Right atrium auricular region (tissue), 2 donors: ENCODE results near the gene GMNN. TPM values are rescaled to one million over a fixed set of nuclear protein-coding genes. Genes with fewer than 3 reads are reported as not detected.

Experiments used
- DNase-seq: peaks from one replicate; pipeline ENCODE4 v3.0.0-alpha.2; 2019; ENCODE audit warnings: low spot score
- H3K27ac ChIP-seq, 2 donors: fragments of 200-600 bp; sonication (generic); 1 replicate in 1 of 2; 2 replicates in 1 of 2; pipeline ENCODE4 v1.5.1; 2016 to 2019
- H3K27me3 ChIP-seq, 2 donors: fragments of 200-600 bp; sonication (generic); one replicate each; pipeline versions ENCODE4 v1.5.1 to v1.6.0; 2017 to 2019
- H3K36me3 ChIP-seq: fragments of 200-600 bp; sonication (generic); one replicate; pipeline ENCODE4 v1.5.1; 2016
- H3K4me1 ChIP-seq, 2 donors: fragments of 200-600 bp; sonication (generic); one replicate each; pipeline versions ENCODE4 v1.5.1 to v1.6.0; 2017 to 2019
- H3K4me3 ChIP-seq, 2 donors: fragments of 200-600 bp; sonication (generic); 1 replicate in 1 of 2; 2 replicates in 1 of 2; pipeline ENCODE4 v1.5.1; 2017 to 2019; ENCODE audit warnings: mild to moderate bottlenecking in 1 of 2, moderate library complexity in 1 of 2
- H3K9me3 ChIP-seq, 2 donors: fragments of 200-600 bp; sonication (generic); one replicate each; pipeline ENCODE4 v1.5.1; 2019
- total RNA-seq, 2 donors: library from RNA; depleted of rRNA; stranded (reverse); fragments of >200 nt; gene quantifications; one replicate each; pipeline ENCODE4 v1.1.0, GENCODE V29; 2016
- TF ChIP-seq, protein P1 (sequence below), 2 donors: fragments of 200-600 bp; sonication (generic); IDR thresholded peaks; one replicate each; pipeline ENCODE4 v1.5.1; 2019; ENCODE audit warnings: antibody characterized with exemption in 2 of 2

GMNN gene
- total RNA-seq, 2 donors from 2014 or later, result 4.0 to 4.2 TPM

DNA sequence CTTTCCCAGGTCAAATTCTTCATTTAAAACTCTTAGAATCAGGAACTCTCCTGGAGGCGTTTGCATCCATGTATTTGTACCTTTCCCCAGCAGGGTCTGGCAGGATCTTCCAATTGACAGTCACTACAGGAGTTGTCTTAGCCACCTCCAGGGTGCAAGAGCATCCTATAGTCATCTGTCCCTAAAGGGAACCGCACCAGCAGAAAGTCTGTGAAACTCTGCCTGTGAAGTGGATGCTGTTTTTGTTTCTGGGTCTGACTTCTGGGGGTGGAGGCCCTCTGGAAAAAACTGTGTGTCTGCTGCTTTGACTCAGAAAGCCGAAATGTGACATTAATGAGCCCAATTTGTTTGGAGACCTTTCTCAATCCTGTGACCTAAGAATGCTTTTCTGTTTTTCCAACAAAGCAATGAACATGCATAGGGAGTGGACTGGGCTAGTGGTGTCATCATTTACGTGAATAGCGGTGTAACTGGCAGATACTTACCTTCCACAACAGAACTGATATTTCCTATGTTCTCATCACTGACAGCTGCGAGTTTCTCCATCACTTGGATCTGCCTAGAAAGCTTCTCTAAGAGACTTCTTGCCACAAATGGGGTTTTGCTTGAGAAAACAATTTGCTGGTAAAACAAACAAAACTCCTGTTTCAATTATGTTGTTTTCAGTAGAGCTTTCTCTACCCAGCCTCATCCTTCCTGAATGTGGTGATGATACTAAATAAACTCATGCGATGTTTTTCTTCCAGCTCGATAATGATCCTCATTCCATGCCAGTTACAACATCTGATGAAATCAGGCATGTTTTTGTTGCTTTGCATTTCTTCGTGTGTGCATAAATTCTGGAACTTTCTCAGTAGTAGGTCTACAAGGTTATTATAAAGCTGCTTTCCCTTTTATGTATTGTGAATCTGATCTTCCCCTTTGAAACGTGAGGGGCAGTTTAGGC, 57.3 kb downstream of the GMNN start:
- H3K4me3 ChIP-seq, result no peak overlapping the region
- no peaks in the 10 kb centered on the region for H3K4me1 ChIP-seq
- no peaks in the 10 kb centered on the region for H3K9me3 ChIP-seq
- no peaks in the 10 kb centered on the region for H3K36me3 ChIP-seq
- no peak overlapping the region for H3K27ac ChIP-seq
- DNase-seq, result no peak
- H3K27me3 ChIP-seq, result no peaks in the 10 kb centered on the region
- TF ChIP-seq, protein P1, sequence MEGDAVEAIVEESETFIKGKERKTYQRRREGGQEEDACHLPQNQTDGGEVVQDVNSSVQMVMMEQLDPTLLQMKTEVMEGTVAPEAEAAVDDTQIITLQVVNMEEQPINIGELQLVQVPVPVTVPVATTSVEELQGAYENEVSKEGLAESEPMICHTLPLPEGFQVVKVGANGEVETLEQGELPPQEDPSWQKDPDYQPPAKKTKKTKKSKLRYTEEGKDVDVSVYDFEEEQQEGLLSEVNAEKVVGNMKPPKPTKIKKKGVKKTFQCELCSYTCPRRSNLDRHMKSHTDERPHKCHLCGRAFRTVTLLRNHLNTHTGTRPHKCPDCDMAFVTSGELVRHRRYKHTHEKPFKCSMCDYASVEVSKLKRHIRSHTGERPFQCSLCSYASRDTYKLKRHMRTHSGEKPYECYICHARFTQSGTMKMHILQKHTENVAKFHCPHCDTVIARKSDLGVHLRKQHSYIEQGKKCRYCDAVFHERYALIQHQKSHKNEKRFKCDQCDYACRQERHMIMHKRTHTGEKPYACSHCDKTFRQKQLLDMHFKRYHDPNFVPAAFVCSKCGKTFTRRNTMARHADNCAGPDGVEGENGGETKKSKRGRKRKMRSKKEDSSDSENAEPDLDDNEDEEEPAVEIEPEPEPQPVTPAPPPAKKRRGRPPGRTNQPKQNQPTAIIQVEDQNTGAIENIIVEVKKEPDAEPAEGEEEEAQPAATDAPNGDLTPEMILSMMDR (IDR thresholded peaks at IDR 0.05), result no peak

DNA sequence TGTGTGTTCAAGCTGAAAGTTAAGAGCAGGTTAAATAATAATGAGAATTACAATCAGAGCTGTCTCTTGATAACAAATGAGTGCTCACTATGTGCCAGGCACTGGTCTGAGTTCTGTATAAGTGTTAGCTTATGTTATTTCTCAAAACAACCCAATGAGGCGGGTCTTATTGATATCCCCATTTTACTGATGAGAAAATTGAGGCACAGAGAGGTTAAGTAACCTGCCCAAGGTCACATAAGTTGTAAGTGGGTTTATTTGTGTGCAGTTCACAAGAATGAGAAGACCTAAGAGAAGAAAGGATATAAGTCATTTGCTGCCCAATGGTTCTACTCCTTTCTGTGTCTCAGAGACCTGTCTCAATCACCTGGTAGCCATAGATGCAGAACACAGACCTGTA, 58.1 kb downstream of the GMNN start:
- Histone ChIP-seq H3K9me3 (no peaks in the 10 kb centered on the region), H3K36me3 (no peaks in the 10 kb centered on the region), H3K27ac (no peak overlapping the region), H3K4me1 (no peaks in the 10 kb centered on the region), H3K27me3 (no peaks in the 10 kb centered on the region), H3K4me3 (no peak overlapping the region)
- TF ChIP-seq, protein P1 (IDR thresholded peaks at IDR 0.05), result no peak
- no peak for DNase-seq

DNA sequence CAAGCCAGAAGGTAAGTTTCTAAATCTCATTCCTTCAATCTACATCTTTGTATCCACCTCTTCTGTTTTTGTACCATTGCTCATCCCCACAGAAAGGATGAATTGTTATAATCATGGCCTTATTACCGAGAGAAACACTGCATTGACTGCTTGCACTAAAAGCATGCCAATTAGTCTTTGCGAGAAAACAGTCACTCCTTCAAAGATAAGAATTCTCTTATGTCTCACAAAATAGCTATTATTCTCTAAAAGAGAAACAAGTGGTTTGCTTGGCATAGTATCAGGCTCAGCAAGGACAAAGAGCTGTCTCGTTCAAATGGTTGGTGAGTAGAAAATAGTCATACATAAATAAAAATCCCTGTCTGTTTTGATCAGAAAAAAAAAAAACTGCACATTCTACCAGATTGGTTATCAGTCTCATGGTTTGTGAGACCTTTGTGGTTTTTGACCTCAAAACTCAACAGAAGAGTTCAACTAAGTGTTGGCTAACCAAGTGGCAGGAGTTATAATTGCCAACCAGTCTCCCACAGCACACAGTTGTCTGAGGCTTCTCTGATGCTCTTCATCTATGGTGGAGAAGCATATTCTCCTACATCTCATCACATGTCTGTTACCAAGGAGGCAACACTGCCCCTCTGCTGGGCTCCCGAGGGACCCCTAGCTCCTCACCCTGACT, 59.1 kb downstream of the GMNN start:
- Histone ChIP-seq H3K36me3 (no peaks in the 10 kb centered on the region), H3K27ac (no peak overlapping the region), H3K27me3 (no peaks in the 10 kb centered on the region), H3K4me3 (no peak overlapping the region), H3K9me3 (no peaks in the 10 kb centered on the region), H3K4me1 (no peaks in the 10 kb centered on the region)
- no peak for DNase-seq
- TF ChIP-seq, protein P1 (IDR thresholded peaks at IDR 0.05), result no peak

Other genes starting within 250 kb of the GMNN start
- under 1 TPM in 1 of 2 donors, not detected in 1; 0.11 TPM for gene KIAA0319, start 128.7 kb upstream of the GMNN start, total RNA-seq
- gene TDP2, start 108.0 kb upstream of the GMNN start, total RNA-seq, result 10 to 100 TPM; 18.5 to 22.2 TPM
- 10 to 100 TPM; 12.0 to 19.9 TPM for gene ACOT13, start 107.9 kb upstream of the GMNN start, total RNA-seq
- 10 to 100 TPM; 24.0 to 47.4 TPM for gene C6orf62, start 55.8 kb upstream of the GMNN start, total RNA-seq
- not detected for gene ARMH2, start 24.0 kb downstream of the GMNN start, total RNA-seq
- 1 to 10 TPM; 2.4 to 7.3 TPM for gene RIPOR2, start 161.0 kb downstream of the GMNN start, total RNA-seq